ENCODE results near the gene COL1A2. TPM values are rescaled to one million over a fixed set of nuclear protein-coding genes. Genes with fewer than 3 reads are reported as not detected.

Gene COL1A2
- total RNA-seq, 1 experiment from 2014 or later, result 0.12 TPM

Other genes starting within 250 kb of the COL1A2 start
- gene CASD1, start 114.9 kb downstream of the COL1A2 start, total RNA-seq (2014; rRNA removed; shearing (Covaris generic)), result 42.3 and 47.3 TPM in 2 replicates